IMR-90 (cell line): ENCODE measurements around the gene MAP7. TPM values are rescaled to one million over a fixed set of nuclear protein-coding genes. Genes with fewer than 3 reads are reported as not detected.

Experiments used
- ATAC-seq: fragments of 200-7000 bp; cut with Tn5 transposase; 2 replicates; pipeline ENCODE4 v1.9.1; 2020; ENCODE audit warnings: low read depth, mild to moderate bottlenecking, moderate library complexity
- BruUV-seq: library from RNA; stranded (reverse); fragments of 400-500 nt; replicated peaks from 2 replicates; lab custom pipeline; 2021; lab: Mats Ljungman, UMichigan
- CTCF ChIA-PET: fragments of 300-600 bp; formaldehyde crosslinking; extraction: SDS; loops from one replicate; lab custom pipeline; 2021; ENCODE audit warnings: antibody characterized with exemption; lab: Yijun Ruan, JAX
- POLR2A ChIA-PET: fragments of 300-600 bp; sonication (Branson Sonifier 250); formaldehyde crosslinking; loops from one replicate; lab custom pipeline; 2022; ENCODE audit warnings: antibody characterized with exemption; ENCODE audit not compliant: unreplicated experiment; lab: Charles Lee
- DNase-seq: peaks from one replicate; pipeline ENCODE4 v3.0.0; 2013
- H2AFZ ChIP-seq: replicated peaks from 2 replicates; pipeline ENCODE3; 2013; ENCODE audit warnings: low read length, mild to moderate bottlenecking; ENCODE audit not compliant: poor library complexity
- H2AK5ac ChIP-seq: 2 replicates; pipeline ENCODE4 v1.6.1; 2013; ENCODE audit warnings: low read depth, low read length, inconsistent platforms
- H2AK9ac ChIP-seq: replicated peaks from 2 replicates; pipeline ENCODE3; 2013; ENCODE audit warnings: mild to moderate bottlenecking, low read depth, low read length, moderate library complexity; ENCODE audit not compliant: poor library complexity
- H2BK120ac ChIP-seq: 2 replicates; pipeline ENCODE4 v1.6.1; 2013; ENCODE audit warnings: low read depth, low read length, inconsistent platforms
- H2BK15ac ChIP-seq: 3 replicates; pipeline ENCODE4 v1.6.1; 2013; ENCODE audit warnings: low read depth, low read length, inconsistent platforms
- H2BK20ac ChIP-seq: 2 replicates; pipeline ENCODE4 v1.6.1; 2013; ENCODE audit warnings: low read depth, mild to moderate bottlenecking, inconsistent platforms, low read length, moderate library complexity
- H2BK5ac ChIP-seq: 2 replicates; pipeline ENCODE4 v1.6.1; 2013; ENCODE audit warnings: mild to moderate bottlenecking, low read depth, low read length, inconsistent platforms; ENCODE audit not compliant: poor library complexity, severe bottlenecking
- H3K14ac ChIP-seq: replicated peaks from 2 replicates; pipeline ENCODE4 v1.6.1; 2013; ENCODE audit warnings: low read depth, low read length, inconsistent platforms
- H3K18ac ChIP-seq: 2 replicates; pipeline ENCODE4 v1.6.1; 2013; ENCODE audit warnings: low read depth, low read length, control low read depth
- H3K23ac ChIP-seq: 2 replicates; pipeline ENCODE4 v1.6.1; 2013; ENCODE audit warnings: low read depth, low read length, inconsistent platforms
- H3K27ac ChIP-seq: 2 replicates; pipeline ENCODE4 v1.5.1; 2013; ENCODE audit warnings: mild to moderate bottlenecking, control low read depth, low read length; ENCODE audit not compliant: insufficient read depth
- H3K27me3 ChIP-seq: 2 replicates; pipeline ENCODE4 v1.6.1; 2013; ENCODE audit warnings: low read length; ENCODE audit not compliant: control insufficient read depth, insufficient read depth
- H3K36me3 ChIP-seq: 2 replicates; pipeline ENCODE4 v1.6.1; 2013; ENCODE audit warnings: low read length, mixed read lengths; ENCODE audit not compliant: control insufficient read depth, insufficient read depth
- H3K4ac ChIP-seq: 2 replicates; pipeline ENCODE4 v1.6.1; 2013; ENCODE audit warnings: low read depth, low read length, inconsistent platforms
- H3K4me1 ChIP-seq: 2 replicates; pipeline ENCODE4 v1.6.1; 2013; ENCODE audit warnings: low read length, mixed read lengths; ENCODE audit not compliant: control insufficient read depth, insufficient read depth
- H3K4me2 ChIP-seq: 2 replicates; pipeline ENCODE4 v1.6.1; 2013; ENCODE audit warnings: low read depth, mild to moderate bottlenecking, control low read depth, low read length, moderate library complexity
- H3K4me3 ChIP-seq: 2 replicates; pipeline ENCODE4 v1.5.1; 2013; ENCODE audit warnings: low read depth, mild to moderate bottlenecking, control low read depth, low read length, moderate library complexity; ENCODE audit not compliant: insufficient read depth
- H3K56ac ChIP-seq: 2 replicates; pipeline ENCODE4 v1.6.1; 2013; ENCODE audit warnings: low read length, inconsistent platforms; ENCODE audit not compliant: insufficient read depth; ENCODE audit errors: extremely low read depth
- H3K79me1 ChIP-seq, 2 experiments: 2 replicates each; pipeline ENCODE4 v1.6.1; 2013; ENCODE audit warnings: low read length in 2 of 2, inconsistent platforms in 1 of 2, low read depth in 1 of 2
- H3K9ac ChIP-seq: 2 replicates; pipeline ENCODE4 v1.6.1; 2013; ENCODE audit warnings: low read depth, low read length, control low read depth
- H3K9me1 ChIP-seq: 2 replicates; pipeline ENCODE4 v1.6.1; 2013; ENCODE audit warnings: low read length, inconsistent platforms; ENCODE audit not compliant: insufficient read depth
- H3K9me3 ChIP-seq: 2 replicates; pipeline ENCODE4 v1.6.1; 2013; ENCODE audit warnings: low read length; ENCODE audit not compliant: control insufficient read depth, insufficient read depth
- H4K20me1 ChIP-seq: 2 replicates; pipeline ENCODE4 v1.6.1; 2013; ENCODE audit warnings: low read length, inconsistent platforms; ENCODE audit not compliant: insufficient read depth
- H4K5ac ChIP-seq: 2 replicates; pipeline ENCODE4 v1.6.1; 2013; ENCODE audit warnings: mild to moderate bottlenecking, low read depth, low read length, control low read depth
- H4K8ac ChIP-seq, 2 experiments: 2 replicates each; pipeline ENCODE4 v1.6.1; 2013; ENCODE audit warnings: low read depth in 2 of 2, low read length in 2 of 2, control low read depth in 1 of 2, inconsistent platforms in 1 of 2
- H4K91ac ChIP-seq: 2 replicates; pipeline ENCODE4 v1.6.1; 2013; ENCODE audit warnings: low read depth, low read length, inconsistent platforms; ENCODE audit not compliant: insufficient read depth
- CEBPB ChIP-seq: IDR thresholded peaks from 2 replicates; pipeline ENCODE4 v1.6.1; 2012; ENCODE audit warnings: low read depth, low read length, improper control_type of control experiment
- FOS ChIP-seq: fragments of 150-350 bp; IDR thresholded peaks from 2 replicates; pipeline ENCODE4 v1.6.1; 2016; ENCODE audit warnings: low read depth, low read length
- MAFK ChIP-seq: IDR thresholded peaks from 2 replicates; pipeline ENCODE4 v1.6.1; 2012; ENCODE audit warnings: low read depth, low read length, improper control_type of control experiment
- SMC3 ChIP-seq: fragments of 150-350 bp; IDR thresholded peaks from 2 replicates; pipeline ENCODE4 v1.6.1; 2016; ENCODE audit warnings: low read depth, mild to moderate bottlenecking, antibody characterized with exemption, low read length, moderate library complexity
- WGBS, 2 experiments: methylation state at CpG; one replicate each; pipeline versions ENCODE4 v1.1.5 to v1.1.7; 2013; ENCODE audit warnings: missing lambda C conversion rate in 2 of 2; ENCODE audit not compliant: insufficient read length in 1 of 2; ENCODE audit errors: extremely low coverage in 2 of 2; 5-methylcytosine and 5-hydroxymethylcytosine counted together
- dilution Hi-C: fragments of 300-500 bp; cut with HindIII; formaldehyde crosslinking; loops from one replicate; pipeline ENCODE4 v1.14.3; 2018; ENCODE audit warnings: low sequenced_read_pairs; ENCODE audit not compliant: unreplicated experiment
- in situ Hi-C: fragments of 300-500 bp; cut with MboI; formaldehyde crosslinking; loops from 3 replicates; pipeline ENCODE4 v1.14.3; 2019; ENCODE audit warnings: low sequenced_read_pairs, inconsistent platforms, mixed read lengths
- intact Hi-C: fragments of 100-400 bp; cut with micrococcal nuclease; formaldehyde crosslinking; loops from 2 replicates; pipeline ENCODE4 v1.10.0; 2022
- polyA plus RNA-seq, 3 experiments: library from polyadenylated mRNA; depleted of rRNA; stranded (reverse); fragments of >200 nt; gene quantifications; 2 replicates each; pipeline ENCODE4 v1.2.3, GENCODE V29; 2012; ENCODE audit warnings: low replicate concordance in 1 of 3
- total RNA-seq: library from RNA; depleted of rRNA; stranded (reverse); fragments of >200 nt; gene quantifications from 2 replicates; pipeline ENCODE4 v1.2.3, GENCODE V29; 2012

MAP7 gene
- total and polyA plus RNA-seq, 2 of the 4 experiments (the other 2 are of a cell fraction): 0.19 to 0.36 TPM

DNA sequence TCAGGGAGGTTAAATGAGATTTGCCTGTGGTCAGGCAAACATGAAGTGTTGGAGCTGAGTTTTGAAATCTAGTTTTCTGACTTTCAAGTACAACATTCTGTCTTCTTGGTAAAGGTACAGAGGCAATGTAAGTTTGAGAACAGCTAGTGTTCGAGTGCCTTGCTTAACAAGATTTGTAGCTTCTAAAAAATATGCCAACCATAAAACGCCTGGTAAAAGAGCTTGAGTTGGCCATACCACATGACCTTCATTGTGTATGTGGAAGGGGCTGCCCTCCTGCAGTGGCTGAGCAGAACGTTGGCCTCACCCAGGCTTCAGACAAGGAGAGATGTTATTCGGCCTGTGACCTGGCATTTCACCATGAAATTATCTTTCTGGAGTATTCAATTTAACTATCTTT is 86.5 kb downstream of the MAP7 start:
- no CpG with 5 or more reads among the region's 4 CpGs for WGBS, 2 experiments
- intact Hi-C loops (no loop called here), in situ Hi-C loops (no loop called here), dilution Hi-C loops (no loop called here)
- H4K91ac ChIP-seq: no peak overlapping the region
- ATAC-seq (no peak), DNase-seq (no peak)
- ChIA-PET POLR2A (no interaction called here), CTCF (no interaction called here)
- no peak overlapping the region for H3K23ac ChIP-seq
- no peak overlapping the region for H2BK5ac ChIP-seq
- no peaks in the 10 kb centered on the region for H3K9me3 ChIP-seq
- H4K8ac ChIP-seq: no peak overlapping the region
- H3K18ac ChIP-seq: no peak overlapping the region
- no peak overlapping the region for H2AK5ac ChIP-seq
- no peak overlapping the region for H2BK15ac ChIP-seq
- H2AFZ ChIP-seq: no peak overlapping the region
- no peak overlapping the region for H4K5ac ChIP-seq
- no peak overlapping the region for H3K4me3 ChIP-seq
- H3K56ac ChIP-seq: no peak overlapping the region
- no TSS peak for BruUV-seq
- no peak overlapping the region for H2BK120ac ChIP-seq
- no peak overlapping the region for H3K27ac ChIP-seq
- peaks cover 4% of the 10 kb centered on the region for H3K27me3 ChIP-seq
- no peaks in the 10 kb centered on the region for H3K9me1 ChIP-seq
- H3K4me2 ChIP-seq: no peak overlapping the region
- no peak overlapping the region for H3K4ac ChIP-seq
- no peak for TF ChIP-seq CEBPB
- no peak for TF ChIP-seq FOS
- TF ChIP-seq SMC3: no peak
- TF ChIP-seq MAFK: no peak
- H4K20me1 ChIP-seq: no peaks in the 10 kb centered on the region
- H3K36me3 ChIP-seq: no peaks in the 10 kb centered on the region
- H3K4me1 ChIP-seq: peaks cover 3% of the 10 kb centered on the region; the same call in 1 of the 2 replicates
- no peak overlapping the region for H3K14ac ChIP-seq
- no peak overlapping the region for H3K9ac ChIP-seq
- H2AK9ac ChIP-seq: no peak overlapping the region
- no peaks in the 10 kb centered on the region for H3K79me1 ChIP-seq
- H2BK20ac ChIP-seq: no peak overlapping the region
